ENCODE measurements around the gene LEMD3. TPM values are rescaled to one million over a fixed set of nuclear protein-coding genes. Genes with fewer than 3 reads are reported as not detected.
"Not testable (repeated sequence)": the region's sequence is repeated elsewhere in the genome, so short reads cannot be mapped to it uniquely, and the experiment has no call there.

The LEMD3 gene
- polyA plus RNA-seq, 1 donor: 20.0 TPM

GRCh38 chr12:65278576-65279368 lies 109.4 kb downstream of the LEMD3 start, which contains the start of gene MSRB3:
Gene MSRB3 (plus strand): TSS chr12:65278683. CDS start chr12:65308580, 29,897 bp downstream.
- DNase-seq (ENCODE audit: low read depth): no peak

GRCh38 chr12:65279369-65280112 lies 110.2 kb downstream of the LEMD3 start:
- DNase-seq (ENCODE audit: low read depth): no peak

GRCh38 chr12:65280306-65280705 lies 110.9 kb downstream of the LEMD3 start:
- DNase-seq (ENCODE audit: low read depth): no peak

- DNase-seq (ENCODE audit: low read depth): no peak
Observed at GRCh38 chr12:65282840-65283239, 113.5 kb downstream of the LEMD3 start.

GRCh38 chr12:65285532-65285931 lies 116.1 kb downstream of the LEMD3 start:
- not testable (repeated sequence) for DNase-seq (ENCODE audit: low read depth)

- DNase-seq (ENCODE audit: low read depth): no peak
Observed at GRCh38 chr12:65287426-65287825, 118.0 kb downstream of the LEMD3 start.

- no peak for DNase-seq (ENCODE audit: low read depth)
Observed at GRCh38 chr12:65292241-65292640, 122.9 kb downstream of the LEMD3 start.

GRCh38 chr12:65293735-65294134 lies 124.4 kb downstream of the LEMD3 start:
- no peak for DNase-seq (ENCODE audit: low read depth)

GRCh38 chr12:65294641-65295262 lies 125.4 kb downstream of the LEMD3 start:
- DNase-seq (ENCODE audit: low read depth): no peak

GRCh38 chr12:65296508-65297265 lies 127.3 kb downstream of the LEMD3 start:
- no peak for DNase-seq (ENCODE audit: low read depth)

Other genes with a start within 250 kb of the LEMD3 start
- 0.40 TPM for gene WIF1, start 48.3 kb upstream of the LEMD3 start, polyA plus RNA-seq (ENCODE audit: insufficient read length)
- gene MSRB3, start 109.1 kb downstream of the LEMD3 start, polyA plus RNA-seq (ENCODE audit: insufficient read length): 48.6 TPM

Measured in forelimb muscle (tissue), 1 donor.